NCI-H774 (cell line): ENCODE measurements around the gene NMNAT2.

Source experiments
- DNase-seq: peaks from one replicate; lab custom pipeline; 2025; lab: John Stamatoyannopoulos, UW

NMNAT2 gene

GRCh38 chr1:183210681-183211080 is 207.5 kb downstream of the NMNAT2 start:
- DNase-seq = no peak

GRCh38 chr1:183209533-183210158 is 208.5 kb downstream of the NMNAT2 start:
- no peak for DNase-seq

GRCh38 chr1:183206538-183207122 is 211.6 kb downstream of the NMNAT2 start:
- no peak for DNase-seq

- no peak for DNase-seq
These were observed 212.9 kb downstream of the NMNAT2 start for GRCh38 chr1:183205196-183205781.

- DNase-seq = no peak
These were observed 215.1 kb downstream of the NMNAT2 start for GRCh38 chr1:183203094-183203493.

GRCh38 chr1:183200451-183200850 is 217.7 kb downstream of the NMNAT2 start:
- DNase-seq = no peak

- no peak for DNase-seq
These were observed 218.9 kb downstream of the NMNAT2 start for GRCh38 chr1:183199304-183199703.

- DNase-seq = no peak
These were observed 219.7 kb downstream of the NMNAT2 start for GRCh38 chr1:183198463-183198862.
